Measurements from ENCODE around the gene LRRC40. TPM values are rescaled to one million over a fixed set of nuclear protein-coding genes. Genes with fewer than 3 reads are reported as not detected.

Gene LRRC40
- total and polyA plus RNA-seq, 9 of the 15 experiments (the other 6 are each of a cell fraction or from before 2014, with no cell fraction given): 16.1 to 36.2 (median 30.9) TPM

- no peak for TF ChIP-seq SLC30A9 (CRISPR knock-in tag; IDR thresholded peaks at IDR 0.05)
- TF ChIP-seq ZBTB17 (CRISPR knock-in tag; IDR thresholded peaks at IDR 0.05): peak; percentile 62; the same call in 1 of the 2 replicates
- no peak; a peak in 1 of 6 replicates for TF ChIP-seq ZBTB11 (CRISPR knock-in tag; IDR thresholded peaks at IDR 0.05)
- peak; percentile 74 for TF ChIP-seq POLR2H (tag; IDR thresholded peaks at IDR 0.05; ENCODE audit: low read depth)
- peak; percentile 9; the same call in 1 of the 2 replicates for TF ChIP-seq NCOR1 (IDR thresholded peaks at IDR 0.05)
- TF ChIP-seq FOXP1 (CRISPR knock-in tag; IDR thresholded peaks at IDR 0.05): peak; percentile 77; the same call in 1 of the 2 replicates
- peak; percentile 39; the same call in 1 of the 2 replicates for TF ChIP-seq KLF1 (tag; IDR thresholded peaks at IDR 0.05)
- TF ChIP-seq MLLT1 (IDR thresholded peaks at IDR 0.05): peak; percentile 17 to 75; a peak in 2 of 4 replicates
- peak; percentile 95 for TF ChIP-seq HMGN3 (IDR thresholded peaks at IDR 0.05; ENCODE audit: borderline replicate concordance, extremely low read depth, insufficient read length, low read depth, low read length)
- TF ChIP-seq SIX5 (IDR thresholded peaks at IDR 0.05; ENCODE audit: borderline replicate concordance in 1 of 2, insufficient read depth in 1 of 2, low read depth in 1 of 2, low read length in 2 of 2): peak; percentile 21 to 36; a peak in 3 of 4 replicates
- TF ChIP-seq FOXM1 (IDR thresholded peaks at IDR 0.05; ENCODE audit: low read depth): no peak
- 0 out of 2 replicates have a peak, but pooled peaks have one; percentile 65 for TF ChIP-seq FOXM1 (CRISPR knock-in tag; IDR thresholded peaks at IDR 0.05; ENCODE audit: low read depth)
- peak; percentile 69 to 78 for TF ChIP-seq NRF1 (conservative IDR thresholded peaks at IDR 0.05 in 1 of 2, IDR thresholded peaks at IDR 0.05 in 1 of 2)
- peak; percentile 89 for TF ChIP-seq KHSRP (IDR thresholded peaks at IDR 0.05)
- TF ChIP-seq BHLHE40 (IDR thresholded peaks at IDR 0.05; ENCODE audit: low read length): no peak; the same call in 1 of the 2 replicates
- no peak for TF ChIP-seq SMARCA5 (IDR thresholded peaks at IDR 0.05)
- TF ChIP-seq STAT6 (CRISPR knock-in tag; IDR thresholded peaks at IDR 0.05): peak; percentile 58; the same call in 1 of the 2 replicates
- TF ChIP-seq KAT2B (IDR thresholded peaks at IDR 0.05; ENCODE audit: low read depth, low read length): no peak
- no peak for TF ChIP-seq ZNF140 (CRISPR knock-in tag; IDR thresholded peaks at IDR 0.05)
- peak; percentile 85; the same call in 1 of the 2 replicates for TF ChIP-seq MBD2 (IDR thresholded peaks at IDR 0.05; ENCODE audit: borderline replicate concordance, low read depth)
These were observed at the start of gene LRRC40 (continued) for GRCh38 chr1:70205434-70206118.
